HepG2 (cell line): ENCODE data around the gene DUS2. TPM values are rescaled to one million over a fixed set of nuclear protein-coding genes. Genes with fewer than 3 reads are reported as not detected.

Experiments used
- CHD4 ChIP-seq: fragments of 200-600 bp; sonication (generic); IDR thresholded peaks from 2 replicates; pipeline ENCODE4 v1.7.0; 2017; ENCODE audit warnings: mild to moderate bottlenecking, low read length, borderline replicate concordance
- DPF2 ChIP-seq: sonication (generic); formaldehyde crosslinking; IDR thresholded peaks from 2 replicates; pipeline ENCODE4 v1.4.0; 2020; ENCODE audit warnings: mild to moderate bottlenecking, low read depth, missing genetic modification reagents, borderline replicate concordance
- GTF3A ChIP-seq: sonication (generic); formaldehyde crosslinking; conservative IDR thresholded peaks from 2 replicates; pipeline ENCODE4 v1.4.0; 2020; ENCODE audit warnings: mild to moderate bottlenecking, missing genetic modification reagents
- JARID2 ChIP-seq: sonication (generic); formaldehyde crosslinking; IDR thresholded peaks from 2 replicates; pipeline ENCODE4 v1.8.1; 2023; ENCODE audit warnings: missing genetic modification reagents, inconsistent platforms; ENCODE audit not compliant: insufficient replicate concordance
- NFKB2 ChIP-seq: sonication (generic); formaldehyde crosslinking; IDR thresholded peaks from 2 replicates; pipeline ENCODE4 v1.4.0; 2020; ENCODE audit warnings: missing genetic modification reagents, borderline replicate concordance
- PRMT3 ChIP-seq: sonication (generic); formaldehyde crosslinking; IDR thresholded peaks from 2 replicates; pipeline ENCODE4 v1.8.1; 2022; ENCODE audit warnings: low read depth, mild to moderate bottlenecking, moderate library complexity, missing genetic modification reagents, borderline replicate concordance
- ZEB1 ChIP-seq: IDR thresholded peaks from 2 replicates; pipeline ENCODE4 v1.6.1; 2012; ENCODE audit warnings: mild to moderate bottlenecking, low read depth, inconsistent platforms; ENCODE audit not compliant: insufficient replicate concordance
- ZFP36L2 ChIP-seq: sonication (generic); formaldehyde crosslinking; IDR thresholded peaks from 2 replicates; pipeline ENCODE4 v1.4.0; 2020; ENCODE audit warnings: missing genetic modification reagents
- ZHX2 ChIP-seq, 2 experiments: sonication (generic) in 1 of 2; formaldehyde crosslinking in 1 of 2; IDR thresholded peaks; 2 replicates each; pipeline versions ENCODE4 v1.6.1 to v1.9.0; 2014 to 2022; ENCODE audit warnings: antibody characterized with exemption in 1 of 2, borderline replicate concordance in 1 of 2, inconsistent platforms in 1 of 2, low read depth in 1 of 2, missing genetic modification reagents in 1 of 2
- ZNF101 ChIP-seq: sonication (generic); formaldehyde crosslinking; IDR thresholded peaks from 2 replicates; pipeline ENCODE4 v1.4.0; 2020; ENCODE audit warnings: mild to moderate bottlenecking, low read depth, missing genetic modification reagents, borderline replicate concordance
- ZNF224 ChIP-seq: sonication (generic); formaldehyde crosslinking; IDR thresholded peaks from 2 replicates; pipeline ENCODE4 v1.5.0; 2020; ENCODE audit warnings: mild to moderate bottlenecking, missing genetic modification reagents
- ZNF253 ChIP-seq: sonication (generic); formaldehyde crosslinking; IDR thresholded peaks from 2 replicates; pipeline ENCODE4 v1.8.0; 2022; ENCODE audit warnings: mild to moderate bottlenecking, missing genetic modification reagents, borderline replicate concordance
- ZNF460 ChIP-seq: sonication (generic); formaldehyde crosslinking; IDR thresholded peaks from 2 replicates; pipeline ENCODE4 v1.5.1; 2020; ENCODE audit warnings: missing genetic modification reagents, mild to moderate bottlenecking, borderline replicate concordance
- ZNF570 ChIP-seq: sonication (generic); formaldehyde crosslinking; IDR thresholded peaks from 2 replicates; pipeline ENCODE4 v1.4.0; 2020; ENCODE audit warnings: mild to moderate bottlenecking, missing genetic modification reagents, borderline replicate concordance
- ZNF572 ChIP-seq: sonication (generic); formaldehyde crosslinking; IDR thresholded peaks from 2 replicates; pipeline ENCODE4 v1.5.1; 2020; ENCODE audit warnings: mild to moderate bottlenecking, missing genetic modification reagents
- ZNF616 ChIP-seq: sonication (generic); formaldehyde crosslinking; IDR thresholded peaks from 2 replicates; pipeline ENCODE4 v1.5.0; 2020; ENCODE audit warnings: low read depth, mild to moderate bottlenecking, missing genetic modification reagents
- ZNF703 ChIP-seq: sonication (generic); formaldehyde crosslinking; IDR thresholded peaks from 2 replicates; pipeline ENCODE4 v1.5.1; 2020; ENCODE audit warnings: missing genetic modification reagents, mild to moderate bottlenecking, moderate library complexity, borderline replicate concordance
- polyA plus RNA-seq, 8 experiments: library from polyadenylated mRNA; depleted of rRNA in 3 of 8; stranded (reverse) in 7 of 8; unstranded in 1 of 8; fragments of >200 nt; fragmentation: Illumina TruSeq in 4 of 8; extraction: Trizol in 4 of 8; gene quantifications; 2 replicates each; pipeline versions ENCODE4 v1.2.1 to v1.2.3, GENCODE V29; 2011 to 2016; ENCODE audit warnings: low read depth in 4 of 8, missing spikeins in 1 of 8, mixed read lengths in 1 of 8; ENCODE audit not compliant: insufficient read depth in 1 of 8
- total RNA-seq, 5 experiments: library from RNA; depleted of rRNA; stranded (reverse); fragments of >200 nt; fragmentation: Illumina TruSeq; extraction: Trizol; gene quantifications; 2 replicates each; pipeline ENCODE4 v1.2.3, GENCODE V29; 2016; ENCODE audit warnings: low read depth in 1 of 5
- TF ChIP-seq, protein P1 (sequence below): IDR thresholded peaks from 2 replicates; pipeline ENCODE4 v1.4.0; 2020; ENCODE audit warnings: mild to moderate bottlenecking, missing genetic modification reagents

Gene DUS2
- total and polyA plus RNA-seq, 2 of the 13 experiments (the other 11 are each of a cell fraction or from before 2014, with no cell fraction given), result 17.8 to 25.1 TPM

- peak; percentile 95 for TF ChIP-seq ZHX2 (IDR thresholded peaks at IDR 0.05; ENCODE audit: low read depth)
- TF ChIP-seq ZHX2 (CRISPR knock-in tag; IDR thresholded peaks at IDR 0.05; ENCODE audit: borderline replicate concordance), result peak; percentile 48
- TF ChIP-seq DPF2 (CRISPR knock-in tag), result no peak; the same call in 1 of the 2 replicates
- TF ChIP-seq ZEB1, result no peak
- no peak; the same call in 1 of the 2 replicates for TF ChIP-seq ZNF703 (CRISPR knock-in tag)
- TF ChIP-seq ZNF101 (CRISPR knock-in tag), result 0 out of 2 replicates have a peak, but pooled peaks have one; percentile 22
- no peak; the same call in 1 of the 2 replicates for TF ChIP-seq ZNF570 (CRISPR knock-in tag)
- peak; percentile 90 for TF ChIP-seq NFKB2 (CRISPR knock-in tag)
- peak; percentile 84; the same call in 1 of the 2 replicates for TF ChIP-seq ZNF572 (CRISPR knock-in tag)
- peak; percentile 91 for TF ChIP-seq GTF3A
- peak; percentile 85; the same call in 1 of the 2 replicates for TF ChIP-seq PRMT3 (CRISPR knock-in tag)
- TF ChIP-seq, protein P1, sequence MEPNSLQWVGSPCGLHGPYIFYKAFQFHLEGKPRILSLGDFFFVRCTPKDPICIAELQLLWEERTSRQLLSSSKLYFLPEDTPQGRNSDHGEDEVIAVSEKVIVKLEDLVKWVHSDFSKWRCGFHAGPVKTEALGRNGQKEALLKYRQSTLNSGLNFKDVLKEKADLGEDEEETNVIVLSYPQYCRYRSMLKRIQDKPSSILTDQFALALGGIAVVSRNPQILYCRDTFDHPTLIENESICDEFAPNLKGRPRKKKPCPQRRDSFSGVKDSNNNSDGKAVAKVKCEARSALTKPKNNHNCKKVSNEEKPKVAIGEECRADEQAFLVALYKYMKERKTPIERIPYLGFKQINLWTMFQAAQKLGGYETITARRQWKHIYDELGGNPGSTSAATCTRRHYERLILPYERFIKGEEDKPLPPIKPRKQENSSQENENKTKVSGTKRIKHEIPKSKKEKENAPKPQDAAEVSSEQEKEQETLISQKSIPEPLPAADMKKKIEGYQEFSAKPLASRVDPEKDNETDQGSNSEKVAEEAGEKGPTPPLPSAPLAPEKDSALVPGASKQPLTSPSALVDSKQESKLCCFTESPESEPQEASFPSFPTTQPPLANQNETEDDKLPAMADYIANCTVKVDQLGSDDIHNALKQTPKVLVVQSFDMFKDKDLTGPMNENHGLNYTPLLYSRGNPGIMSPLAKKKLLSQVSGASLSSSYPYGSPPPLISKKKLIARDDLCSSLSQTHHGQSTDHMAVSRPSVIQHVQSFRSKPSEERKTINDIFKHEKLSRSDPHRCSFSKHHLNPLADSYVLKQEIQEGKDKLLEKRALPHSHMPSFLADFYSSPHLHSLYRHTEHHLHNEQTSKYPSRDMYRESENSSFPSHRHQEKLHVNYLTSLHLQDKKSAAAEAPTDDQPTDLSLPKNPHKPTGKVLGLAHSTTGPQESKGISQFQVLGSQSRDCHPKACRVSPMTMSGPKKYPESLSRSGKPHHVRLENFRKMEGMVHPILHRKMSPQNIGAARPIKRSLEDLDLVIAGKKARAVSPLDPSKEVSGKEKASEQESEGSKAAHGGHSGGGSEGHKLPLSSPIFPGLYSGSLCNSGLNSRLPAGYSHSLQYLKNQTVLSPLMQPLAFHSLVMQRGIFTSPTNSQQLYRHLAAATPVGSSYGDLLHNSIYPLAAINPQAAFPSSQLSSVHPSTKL (CRISPR knock-in tag), result peak; percentile 77
- TF ChIP-seq ZNF460, result no peak; the same call in 1 of the 2 replicates
- TF ChIP-seq ZFP36L2, result no peak; the same call in 1 of the 2 replicates
- TF ChIP-seq ZNF224 (CRISPR knock-in tag), result no peak; the same call in 1 of the 2 replicates
- TF ChIP-seq ZNF616 (CRISPR knock-in tag), result peak; percentile 56
- no peak for TF ChIP-seq CHD4
- peak; percentile 61 for TF ChIP-seq JARID2 (CRISPR knock-in tag)
- TF ChIP-seq ZNF253 (CRISPR knock-in tag), result peak; percentile 86
Observed at GRCh38 chr16:68022728-68023537, at the start of gene DUS2, which contains the start of gene DDX28 (continued).
